Breast epithelium (tissue), 4 donors: ENCODE data around the gene CTR9. TPM values are rescaled to one million over a fixed set of nuclear protein-coding genes. Genes with fewer than 3 reads are reported as not detected.
"Not testable (repeated sequence)": the region's sequence is repeated elsewhere in the genome, so short reads cannot be mapped to it uniquely, and the experiment has no call there.

Source experiments
- DNase-seq, 2 donors: peaks; one replicate each; pipeline ENCODE4 v3.0.0-alpha.2; 2019; ENCODE audit warnings: low spot score in 2 of 2
- H3K27ac ChIP-seq, 2 donors: fragments of 200-600 bp; sonication (generic) in 1 of 2; one replicate each; pipeline ENCODE4 v1.5.1; 2016 to 2019; ENCODE audit warnings: mild to moderate bottlenecking in 1 of 2
- H3K27me3 ChIP-seq, 2 donors: fragments of 200-600 bp; sonication (generic) in 1 of 2; one replicate each; pipeline versions ENCODE4 v1.5.1 to v1.6.0; 2017 to 2019; ENCODE audit warnings: control low read depth in 1 of 2, mild to moderate bottlenecking in 1 of 2
- H3K36me3 ChIP-seq: fragments of 200-600 bp; one replicate; pipeline ENCODE4 v1.5.1; 2019
- H3K4me1 ChIP-seq, 2 donors: fragments of 200-600 bp; sonication (generic); one replicate each; pipeline ENCODE4 v1.5.1; 2016 to 2019; ENCODE audit warnings: control low read depth in 1 of 2
- H3K4me3 ChIP-seq, 3 donors: fragments of 200-600 bp; sonication (generic); 1 replicate in 2 of 3; 2 replicates in 1 of 3; pipeline ENCODE4 v1.5.1; 2016 to 2019; ENCODE audit warnings: mild to moderate bottlenecking in 3 of 3, moderate library complexity in 2 of 3
- H3K9me3 ChIP-seq, 2 donors: fragments of 200-600 bp; sonication (generic) in 1 of 2; one replicate each; pipeline ENCODE4 v1.5.1; 2016 to 2019; ENCODE audit warnings: control low read depth in 1 of 2
- CTCF ChIP-seq, 3 donors: fragments of 450-650 bp; IDR thresholded peaks; one replicate each; pipeline ENCODE4 v1.5.1; 2016 to 2017; ENCODE audit warnings: antibody characterized with exemption in 3 of 3, mild to moderate bottlenecking in 3 of 3, moderate library complexity in 3 of 3
- POLR2A ChIP-seq: fragments of 450-650 bp; IDR thresholded peaks from one replicate; pipeline ENCODE4 v1.6.1; 2016; ENCODE audit warnings: antibody characterized with exemption, mild to moderate bottlenecking, moderate library complexity
- POLR2AphosphoS5 ChIP-seq, 3 donors: sonication (generic); formaldehyde crosslinking; IDR thresholded peaks; one replicate each; pipeline ENCODE4 v1.6.1; 2017; ENCODE audit warnings: antibody characterized with exemption in 3 of 3
- intact Hi-C: fragments of 100-400 bp; cut with DNase I; formaldehyde crosslinking; loops from one replicate; pipeline ENCODE4 v1.15.1; 2023; ENCODE audit warnings: low total_unique reads
- total RNA-seq, 3 donors: library from RNA; depleted of rRNA; stranded (reverse); fragments of >200 nt; gene quantifications; one replicate each; pipeline ENCODE4 v1.1.0, GENCODE V29; 2016

Gene CTR9
- total RNA-seq, 3 donors from 2014 or later = 24.6 to 35.0 (median 28.5) TPM

- no peak for TF ChIP-seq CTCF (IDR thresholded peaks at IDR 0.05)
- TF ChIP-seq POLR2AphosphoS5 (IDR thresholded peaks at IDR 0.05) = no peak
- no peak for TF ChIP-seq POLR2A
- DNase-seq = no peak
- H3K9me3 ChIP-seq = no peaks in the 10 kb centered on the region
- no peaks in the 10 kb centered on the region for H3K27me3 ChIP-seq
- peak overlapping the region; percentile 99 for H3K27ac ChIP-seq
- peaks cover 7 to 13% of the 10 kb centered on the region in 2 donors for H3K4me1 ChIP-seq
- H3K36me3 ChIP-seq = peaks cover 5% of the 10 kb centered on the region
- peak overlapping the region; percentile 83 to 94 (median 85) for H3K4me3 ChIP-seq
- intact Hi-C loops = no loop called here
These were observed 58.5 kb downstream of the CTR9 start for GRCh38 chr11:10809373-10810160.

- H3K27me3 ChIP-seq = no peaks in the 10 kb centered on the region
- no peak overlapping the region for H3K27ac ChIP-seq
- TF ChIP-seq CTCF (IDR thresholded peaks at IDR 0.05) = no peak
- no peak for TF ChIP-seq POLR2AphosphoS5 (IDR thresholded peaks at IDR 0.05)
- no peak for TF ChIP-seq POLR2A
- no peak overlapping the region for H3K4me3 ChIP-seq
- intact Hi-C loops = no loop called here
- H3K36me3 ChIP-seq = no peaks in the 10 kb centered on the region
- H3K9me3 ChIP-seq = no peaks in the 10 kb centered on the region
- DNase-seq = no peak
- no peaks in the 10 kb centered on the region for H3K4me1 ChIP-seq
These were observed 62.9 kb downstream of the CTR9 start for GRCh38 chr11:10813945-10814344.

GRCh38 chr11:10818594-10818993, 67.5 kb downstream of the CTR9 start:
- no peak overlapping the region for H3K27ac ChIP-seq
- no peaks in the 10 kb centered on the region for H3K27me3 ChIP-seq
- intact Hi-C loops = no loop called here
- TF ChIP-seq CTCF (IDR thresholded peaks at IDR 0.05) (no peak), POLR2AphosphoS5 (IDR thresholded peaks at IDR 0.05) (no peak), POLR2A (no peak)
- H3K4me1 ChIP-seq = no peaks in the 10 kb centered on the region
- no peak overlapping the region for H3K4me3 ChIP-seq
- no peaks in the 10 kb centered on the region for H3K9me3 ChIP-seq
- no peaks in the 10 kb centered on the region for H3K36me3 ChIP-seq
- DNase-seq = no peak

GRCh38 chr11:10822491-10822890, 71.4 kb downstream of the CTR9 start:
- intact Hi-C loops = not testable (repeated sequence)

GRCh38 chr11:10823152-10823579, 72.1 kb downstream of the CTR9 start:
- H3K9me3 ChIP-seq = no peaks in the 10 kb centered on the region
- H3K36me3 ChIP-seq = no peaks in the 10 kb centered on the region
- H3K27me3 ChIP-seq = no peaks in the 10 kb centered on the region
- TF ChIP-seq POLR2AphosphoS5 (IDR thresholded peaks at IDR 0.05) = no peak
- no peak for TF ChIP-seq POLR2A
- no peak for TF ChIP-seq CTCF (IDR thresholded peaks at IDR 0.05)
- peak overlapping the region in 1 of 2 donors; percentile 20 for H3K27ac ChIP-seq
- DNase-seq = no peak
- no peaks in the 10 kb centered on the region for H3K4me1 ChIP-seq
- no peak overlapping the region for H3K4me3 ChIP-seq
- intact Hi-C loops = no loop called here

More at GRCh38 chr11:10822491-10822890, 71.4 kb downstream of the CTR9 start:
- H3K4me1 ChIP-seq, H3K4me3 ChIP-seq, H3K27ac ChIP-seq, H3K9me3 ChIP-seq, H3K27me3 ChIP-seq, H3K36me3 ChIP-seq, DNase-seq: not testable (repeated sequence)
